Globus pallidus (tissue), 1 donor: ENCODE results near the gene DERA.
"Not testable (repeated sequence)": the region's sequence is repeated elsewhere in the genome, so short reads cannot be mapped to it uniquely, and the experiment has no call there.

Source experiments
- DNase-seq: peaks from one replicate; pipeline ENCODE4 v3.0.0-alpha.2; 2015; ENCODE audit warnings: low spot score

The DERA gene

DNA sequence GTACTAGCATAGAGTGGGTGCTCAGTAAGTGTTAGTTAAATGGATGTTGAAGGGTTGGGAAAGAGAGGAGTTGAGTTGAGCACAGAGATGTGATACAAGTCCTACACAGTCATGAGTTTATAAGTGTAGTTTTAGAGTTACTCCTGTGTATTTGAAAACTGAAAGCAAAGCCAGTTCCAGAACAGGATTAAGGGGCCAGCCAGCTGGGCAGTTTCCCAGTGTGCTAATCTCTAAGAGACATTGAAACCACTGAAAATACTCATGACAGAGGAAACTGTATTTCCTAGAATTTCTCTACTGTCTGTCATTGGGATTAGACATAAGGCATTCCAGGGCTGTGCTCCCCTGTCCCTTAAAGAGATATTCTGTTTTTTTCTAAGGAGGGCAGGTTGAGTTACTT lies 101.0 kb downstream of the DERA start:
- peak; percentile 4 for DNase-seq

GRCh38 chr12:16013722-16014121 lies 102.6 kb downstream of the DERA start:
- not testable (repeated sequence) for DNase-seq

- not testable (repeated sequence) for DNase-seq
These were observed 103.3 kb downstream of the DERA start for GRCh38 chr12:16014394-16014793.

- no peak for DNase-seq
These were observed 105.6 kb downstream of the DERA start for GRCh38 chr12:16016748-16017147.

DNA sequence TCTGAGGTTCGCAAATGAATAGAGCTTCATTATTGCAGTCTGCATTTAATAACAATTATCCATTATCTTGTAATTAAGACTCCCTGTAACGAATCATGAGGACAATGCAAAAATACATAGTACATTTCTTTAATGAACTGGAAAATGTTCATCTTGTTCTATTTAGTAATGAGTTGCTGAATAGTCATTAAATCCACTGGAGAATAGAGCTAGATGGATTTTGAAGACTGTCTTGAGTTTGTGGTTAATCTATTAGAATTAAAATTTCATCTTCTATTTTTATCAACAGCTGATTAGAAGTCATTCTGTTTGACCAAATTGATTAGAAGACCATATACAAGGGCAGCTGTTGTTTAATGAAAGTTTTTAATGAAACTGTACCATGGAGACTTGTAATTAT lies 107.2 kb downstream of the DERA start:
- DNase-seq: no peak

- no peak for DNase-seq
These were observed 108.0 kb downstream of the DERA start for GRCh38 chr12:16019136-16019535.

- DNase-seq: no peak
These were observed 108.9 kb downstream of the DERA start for GRCh38 chr12:16020031-16020430.

- DNase-seq: no peak
These were observed 109.9 kb downstream of the DERA start for GRCh38 chr12:16021026-16021425.

- DNase-seq: no peak
These were observed 110.5 kb downstream of the DERA start for GRCh38 chr12:16021676-16022075.

DNA sequence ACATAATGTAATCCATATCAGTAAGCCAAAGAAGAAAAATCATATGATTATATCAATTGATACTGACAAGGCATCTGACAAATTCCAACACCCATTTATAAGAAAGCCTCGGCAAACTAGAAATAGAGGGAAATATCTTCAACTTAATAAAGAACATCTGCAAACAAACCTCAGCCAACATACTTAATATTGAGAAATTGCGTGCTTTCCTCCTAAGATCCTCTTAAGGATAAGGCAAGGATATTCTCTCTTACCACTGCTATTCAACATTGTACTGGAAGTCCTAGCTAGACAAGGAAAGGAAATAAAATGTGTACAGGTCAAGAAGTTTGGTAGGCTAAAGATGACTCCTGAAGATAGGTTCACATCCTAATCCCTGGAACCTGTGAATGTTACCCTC lies 115.9 kb downstream of the DERA start:
- DNase-seq: no peak

DNA sequence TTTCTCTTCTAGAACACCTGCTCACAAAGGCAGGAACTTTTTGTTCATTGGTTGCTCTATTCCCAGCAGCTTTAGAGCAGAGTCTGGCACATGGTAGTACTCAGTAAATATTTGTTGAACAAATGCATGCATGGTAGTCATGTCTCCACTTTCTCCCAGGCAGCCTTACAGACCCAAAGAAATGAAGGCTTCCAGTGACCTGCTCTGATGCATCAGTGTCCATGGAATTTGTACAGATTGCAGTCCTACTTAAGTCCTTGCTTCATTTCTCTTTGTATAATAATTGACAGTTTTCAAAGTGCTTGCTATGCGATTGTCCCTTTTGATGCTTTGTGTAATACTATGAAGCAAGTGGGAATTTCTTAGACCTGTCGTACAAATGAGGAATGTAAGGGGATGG lies 119.6 kb downstream of the DERA start:
- no peak for DNase-seq

GRCh38 chr12:16034136-16034817 lies 123.1 kb downstream of the DERA start:
- no peak for DNase-seq

- no peak for DNase-seq
These were observed 124.9 kb downstream of the DERA start for GRCh38 chr12:16036073-16036472.

GRCh38 chr12:16037533-16037932 lies 126.4 kb downstream of the DERA start:
- DNase-seq: no peak

- no peak for DNase-seq
These were observed 132.3 kb downstream of the DERA start for GRCh38 chr12:16043480-16043879.

DNA sequence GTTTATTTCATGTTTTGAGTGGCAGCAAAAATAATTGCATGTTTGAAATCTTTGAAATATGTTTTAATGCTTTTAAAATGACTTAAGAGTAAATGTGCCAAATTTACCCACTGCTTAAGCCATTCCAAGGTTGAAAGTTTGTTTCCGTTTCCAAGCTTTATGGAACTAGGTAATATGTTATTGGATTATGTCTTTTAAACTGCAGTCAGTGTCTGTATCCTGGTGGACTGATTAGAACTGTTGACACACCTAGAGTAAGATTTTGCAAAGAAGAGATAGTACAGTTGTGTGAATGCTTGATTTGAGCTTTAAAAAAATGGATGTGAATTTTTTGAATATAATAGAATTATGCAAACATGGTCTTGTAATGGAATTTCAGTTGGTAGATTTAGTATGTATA lies 135.1 kb downstream of the DERA start:
- DNase-seq: no peak

- DNase-seq: no peak
These were observed 137.4 kb downstream of the DERA start for GRCh38 chr12:16048511-16048910.

- no peak for DNase-seq
These were observed 145.8 kb downstream of the DERA start for GRCh38 chr12:16056910-16057309.

DNA sequence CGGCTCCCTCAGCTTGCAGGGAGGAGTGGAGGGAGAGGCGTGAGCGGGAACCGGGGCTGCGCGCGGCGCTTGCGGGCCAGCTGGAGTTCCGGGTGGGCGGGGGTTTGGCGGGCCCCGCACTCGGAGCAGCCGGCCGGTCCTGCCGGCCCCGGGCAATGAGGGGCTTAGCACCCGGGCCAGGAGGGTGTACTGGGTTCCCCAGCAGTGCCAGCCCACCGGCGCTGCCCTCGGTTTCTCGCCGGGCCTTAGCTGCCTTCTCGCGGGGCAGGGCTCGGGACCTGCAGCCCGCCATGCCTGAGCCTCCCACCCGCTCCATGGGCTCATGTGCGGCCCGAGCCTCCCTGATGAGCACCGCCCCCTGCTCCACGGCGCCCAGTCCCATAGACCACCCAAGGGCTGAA lies 146.2 kb downstream of the DERA start:
- not testable (repeated sequence) for DNase-seq

DNA sequence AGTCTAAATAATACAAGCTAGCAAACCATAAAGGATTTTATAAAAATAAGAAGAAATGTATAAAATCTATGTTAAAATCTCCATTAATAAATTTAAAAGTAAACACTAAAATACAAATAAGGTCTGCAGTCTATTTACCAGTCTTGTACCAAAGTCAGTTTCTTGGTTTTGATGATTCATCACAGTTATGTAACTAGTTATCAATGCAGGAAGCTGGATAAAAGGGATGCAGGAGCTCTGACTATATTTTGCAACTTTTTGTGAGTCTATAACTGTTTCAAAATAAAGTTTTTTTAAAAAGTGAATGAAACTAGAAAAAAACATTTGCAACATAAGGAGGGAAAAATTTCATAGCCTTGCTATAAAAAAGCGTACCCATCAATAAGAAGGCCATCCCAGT lies 151.5 kb downstream of the DERA start:
- DNase-seq: no peak

DNA sequence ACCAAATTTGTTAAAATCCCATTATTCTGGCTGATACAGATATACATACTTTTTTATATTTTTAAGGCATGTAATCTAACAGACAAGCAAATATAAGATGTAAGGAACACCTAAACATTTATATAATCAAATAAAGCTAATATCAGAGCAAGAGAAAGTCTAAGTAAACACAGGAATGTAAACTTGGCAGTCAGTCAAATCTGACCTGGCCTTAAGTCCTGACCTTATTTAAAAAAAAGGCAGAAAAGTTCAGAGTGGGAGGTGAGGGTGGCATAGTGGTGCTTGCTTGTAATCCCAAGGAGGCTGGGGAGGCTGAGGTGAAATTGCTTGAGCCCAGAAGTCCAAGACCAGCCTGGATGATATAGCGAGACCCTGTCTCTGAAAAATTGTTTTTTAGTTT lies 152.6 kb downstream of the DERA start:
- no peak for DNase-seq

DNA sequence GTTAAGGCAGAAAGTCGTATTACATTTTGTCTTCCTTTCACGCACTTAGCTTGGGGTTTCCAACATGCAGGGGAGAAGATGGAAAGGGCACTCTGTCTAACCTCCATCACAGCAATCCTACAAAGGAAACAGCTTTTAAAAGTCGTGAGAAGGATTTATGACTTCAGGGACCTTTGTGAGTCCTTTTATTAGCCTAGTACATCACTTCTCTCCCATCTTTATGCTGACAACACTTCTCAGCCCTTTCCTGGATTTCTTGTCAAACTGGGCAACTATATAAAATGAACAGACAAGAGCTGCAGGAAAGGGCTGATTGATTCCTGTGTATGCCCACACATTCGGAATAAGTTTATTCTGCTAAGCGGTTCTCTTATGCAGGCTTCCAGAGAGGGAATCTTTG lies 159.0 kb downstream of the DERA start:
- DNase-seq: no peak

GRCh38 chr12:16072678-16073077 lies 161.5 kb downstream of the DERA start:
- DNase-seq: no peak

DNA sequence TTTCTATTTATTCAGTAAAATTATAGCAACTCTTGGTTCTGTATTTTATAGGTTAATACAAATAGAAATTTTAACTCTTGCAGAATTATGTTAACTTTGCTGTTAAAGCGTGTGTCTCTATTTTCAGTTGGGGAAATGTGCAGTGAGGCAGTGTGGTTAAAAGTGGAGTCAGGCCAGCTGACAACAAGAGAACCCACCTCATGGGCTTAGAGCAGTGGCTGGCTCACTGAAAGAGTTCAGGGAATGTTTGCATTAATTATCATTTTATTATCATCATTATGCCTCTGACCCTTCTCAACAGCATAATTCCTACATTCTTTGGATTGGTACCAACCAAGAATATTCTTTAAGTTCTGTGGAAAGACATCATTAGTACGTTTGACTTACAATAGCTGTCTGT lies 163.8 kb downstream of the DERA start:
- DNase-seq: no peak

DNA sequence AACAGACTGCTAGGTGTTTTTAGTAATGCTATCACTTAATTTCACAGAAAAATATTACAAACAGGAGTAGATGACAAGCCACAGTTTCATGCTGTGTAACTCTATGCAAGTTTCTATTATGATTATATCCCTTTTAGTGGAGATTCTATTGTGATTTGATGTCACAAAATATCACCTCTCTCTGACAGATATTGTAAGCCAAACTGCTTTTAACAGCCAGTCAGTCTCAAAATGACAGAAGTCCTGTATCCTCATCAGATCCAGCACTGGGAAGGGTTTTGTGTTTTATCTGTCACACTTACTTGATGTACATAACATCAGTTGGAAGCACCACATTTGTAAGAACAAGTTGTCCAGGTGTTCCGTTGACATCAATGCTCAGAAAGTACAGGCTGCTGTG lies 164.8 kb downstream of the DERA start:
- DNase-seq: no peak
